HG03060 (cell line): ENCODE measurements around the gene SDK1.

Source experiments
- ATAC-seq: cut with Tn5 transposase; IDR thresholded peaks from one replicate; pipeline ENCODE4 v1.9.1; 2021; ENCODE audit warnings: low read depth, moderate number of reproducible peaks; ENCODE audit not compliant: unreplicated experiment

The SDK1 gene

DNA sequence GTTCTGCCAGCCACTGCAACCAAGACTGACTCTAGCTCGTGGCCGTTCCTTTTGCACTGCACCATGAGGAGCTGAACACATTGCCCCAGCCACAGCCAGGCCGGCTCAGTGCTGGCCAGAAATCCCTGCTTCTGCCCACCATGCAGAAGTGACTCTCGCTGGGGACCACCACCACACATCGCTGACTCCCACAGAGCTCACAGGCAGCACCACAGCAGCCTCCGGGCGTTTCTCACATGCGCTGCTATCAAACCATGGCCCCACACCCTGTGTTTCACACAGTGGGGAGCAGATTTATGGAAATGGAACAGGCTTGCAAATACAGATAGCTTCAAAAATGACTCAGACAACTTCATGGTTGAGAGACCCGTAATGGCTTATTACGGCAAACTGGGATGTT is 15.4 kb upstream of the SDK1 start:
- no peak for ATAC-seq

DNA sequence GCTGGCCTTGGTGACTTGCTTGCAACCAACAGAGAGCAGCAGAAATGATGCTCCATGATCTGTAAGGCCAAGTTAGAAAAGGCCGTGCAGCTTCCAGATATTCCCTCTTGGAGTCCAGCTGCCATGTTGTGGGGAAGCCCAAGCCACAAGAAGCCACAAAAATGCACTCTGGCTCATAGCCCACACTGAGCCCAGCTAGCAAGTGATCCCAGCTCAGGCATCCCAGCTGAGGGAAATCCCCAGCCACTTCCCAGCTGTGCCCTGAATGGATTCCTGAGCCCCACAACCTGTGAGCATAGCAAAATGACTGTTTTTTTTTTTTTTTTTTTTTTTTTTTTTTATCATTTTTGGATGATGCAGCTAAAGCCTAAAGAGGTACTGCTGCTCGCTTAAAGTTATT is 11.1 kb upstream of the SDK1 start:
- no peak for ATAC-seq

DNA sequence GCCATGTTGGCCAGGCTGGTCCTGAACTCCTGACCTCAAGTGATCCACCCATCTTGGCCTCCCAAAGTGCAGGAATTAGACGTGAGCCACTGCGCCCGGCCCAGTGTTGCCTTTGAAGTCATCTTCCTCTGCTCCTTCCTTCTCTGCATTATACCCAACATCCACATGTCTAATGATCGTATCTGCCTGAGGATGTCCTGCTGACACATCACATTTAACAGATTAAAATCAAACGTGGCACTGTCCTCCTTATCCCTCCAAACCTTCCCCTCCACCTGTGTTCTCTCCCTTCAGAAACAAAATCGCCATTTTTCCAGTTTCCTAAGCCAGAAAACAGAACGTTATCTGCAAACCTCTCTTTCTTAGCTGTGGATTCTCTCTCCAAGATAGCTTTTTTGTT is 8.4 kb upstream of the SDK1 start:
- ATAC-seq = no peak

DNA sequence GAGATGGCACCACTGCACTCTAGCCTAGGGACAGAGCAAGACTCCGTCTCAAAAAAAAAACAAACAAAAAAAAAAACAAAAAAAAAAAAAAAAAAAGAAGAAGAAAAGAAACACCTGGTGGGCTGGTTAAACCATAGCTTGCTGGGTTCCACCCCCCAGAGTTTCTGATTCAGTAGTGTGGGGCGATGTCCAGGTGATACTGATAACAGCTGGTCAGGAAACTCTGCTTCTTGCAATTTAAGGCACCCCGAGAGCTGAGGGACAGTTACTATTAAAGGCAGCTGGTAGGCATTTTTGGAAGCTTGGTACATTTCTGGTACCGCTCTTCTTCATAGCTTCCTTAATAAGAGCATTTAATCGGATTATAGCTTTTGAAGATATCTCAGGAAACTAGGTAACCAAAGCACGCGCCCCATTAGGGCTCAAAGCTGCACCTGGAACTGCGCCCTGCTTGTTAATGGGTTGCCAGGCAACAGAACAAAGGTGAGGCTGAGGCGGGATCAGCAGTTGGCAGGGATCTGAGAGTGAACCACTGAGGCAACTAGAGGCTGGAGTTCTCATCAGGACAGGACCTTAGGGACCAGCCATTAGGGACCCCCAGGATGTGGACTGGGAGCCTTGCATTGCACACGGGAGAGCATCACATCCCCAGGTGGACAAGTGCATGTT is 6.5 kb upstream of the SDK1 start:
- ATAC-seq = no peak

DNA sequence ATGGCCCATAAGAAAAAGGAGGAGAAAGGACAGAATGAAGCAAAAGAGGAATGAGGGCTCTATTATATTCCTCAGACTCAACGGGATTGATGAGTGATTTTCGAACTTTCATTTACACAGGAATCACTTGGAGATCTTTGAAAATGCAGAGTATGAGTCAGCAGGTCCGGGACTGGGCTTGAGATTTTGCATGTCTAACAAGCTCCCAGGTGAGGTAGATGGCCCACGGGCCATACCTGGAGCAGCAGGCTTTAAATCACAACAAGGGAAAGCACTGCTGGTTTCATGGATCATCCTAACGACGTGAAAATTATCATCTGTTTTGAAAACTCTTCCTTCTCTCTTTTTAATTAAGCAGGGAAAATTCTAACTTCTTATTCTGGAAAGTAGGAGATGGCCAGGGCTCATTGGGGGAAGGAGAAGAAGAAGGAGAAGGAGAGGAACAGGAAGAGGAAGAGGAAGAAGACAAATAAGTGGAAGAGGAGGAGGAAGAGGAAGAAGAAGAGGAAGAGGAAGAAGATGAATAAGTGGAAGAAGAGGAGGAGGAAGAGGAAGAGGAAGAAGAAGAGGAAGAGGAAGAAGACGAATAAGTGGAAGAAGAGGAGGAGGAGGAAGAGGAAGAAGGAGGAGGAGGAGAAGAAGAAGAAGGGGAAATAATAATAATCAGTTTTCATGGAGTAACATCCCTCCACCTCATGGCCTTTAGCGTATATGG is 3.8 kb upstream of the SDK1 start:
- no peak for ATAC-seq

DNA sequence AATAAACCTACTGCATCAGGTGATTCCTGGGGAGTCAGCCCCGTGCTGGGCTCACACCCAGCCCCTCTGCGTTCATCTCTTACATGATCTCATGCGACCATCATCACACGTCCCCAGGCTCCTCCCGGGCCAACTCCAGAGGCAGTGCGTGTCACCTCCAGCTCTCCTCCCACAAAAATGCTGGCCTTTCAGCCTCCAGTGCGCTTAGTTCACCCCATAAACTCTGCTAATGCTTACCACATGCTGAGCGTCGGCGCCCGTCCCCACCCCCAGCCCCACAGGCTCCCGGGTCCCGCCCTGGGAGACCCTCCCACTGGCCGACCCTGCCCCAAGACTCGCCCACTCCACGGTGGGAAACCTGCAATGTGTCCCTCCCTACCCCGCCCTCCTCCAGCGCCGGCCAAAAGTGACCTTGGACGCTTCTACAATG is 816 bp upstream of the SDK1 start:
- no peak for ATAC-seq

DNA sequence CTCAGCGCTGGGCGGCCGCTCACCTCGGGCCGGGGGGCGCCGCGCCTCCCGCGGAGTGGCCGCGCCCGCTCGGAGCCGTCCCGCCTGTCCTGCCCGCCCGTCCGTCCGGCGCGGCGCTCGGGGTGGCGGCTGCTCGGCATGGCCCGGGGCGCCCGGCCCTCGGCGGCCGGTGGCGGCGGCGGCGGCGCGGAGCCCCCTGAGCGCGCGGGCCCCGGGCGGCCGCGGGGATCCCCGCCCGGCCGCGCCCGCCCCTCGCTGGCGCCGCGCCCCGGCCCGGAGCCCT is 338 bp downstream of the SDK1 start:
- no peak for ATAC-seq

DNA sequence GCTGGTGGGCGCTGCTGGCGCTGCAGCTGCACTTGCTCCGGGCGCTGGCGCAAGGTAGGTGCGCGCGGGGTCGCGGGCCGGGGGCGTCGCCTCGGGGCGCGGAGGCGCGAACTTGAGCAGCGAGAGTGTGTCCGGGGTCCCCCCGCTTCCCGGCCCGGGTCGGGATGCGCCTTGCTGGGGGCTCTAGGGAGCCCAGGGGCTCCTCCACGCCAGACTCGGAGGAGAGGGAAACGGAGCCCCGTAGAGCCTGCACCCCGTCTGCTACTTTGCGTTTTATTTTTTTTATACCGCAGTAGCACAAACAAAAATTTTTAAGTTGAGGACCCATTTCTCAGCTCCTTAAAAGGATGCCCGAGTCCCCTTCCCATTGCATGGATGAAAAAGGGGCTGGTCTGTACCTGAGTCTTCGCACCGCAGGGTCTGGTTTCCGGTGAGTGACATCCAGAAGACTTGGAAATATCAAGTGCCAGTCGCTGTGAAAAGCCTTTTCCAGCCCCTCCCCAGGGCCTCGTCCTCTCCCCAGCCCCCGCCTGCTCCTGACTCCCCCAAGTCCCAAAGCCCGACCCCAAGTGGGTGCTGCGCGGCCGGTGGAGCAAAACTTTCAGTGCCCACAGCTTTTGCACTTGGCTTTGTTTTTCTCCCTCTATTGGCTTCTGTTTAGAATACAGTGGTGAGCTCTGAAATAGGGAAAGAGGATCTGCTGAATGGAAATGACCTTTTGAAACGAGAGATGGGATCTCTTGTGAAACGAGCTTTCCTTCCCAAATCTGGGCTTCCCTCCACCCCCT is 973 bp downstream of the SDK1 start:
- no peak for ATAC-seq

DNA sequence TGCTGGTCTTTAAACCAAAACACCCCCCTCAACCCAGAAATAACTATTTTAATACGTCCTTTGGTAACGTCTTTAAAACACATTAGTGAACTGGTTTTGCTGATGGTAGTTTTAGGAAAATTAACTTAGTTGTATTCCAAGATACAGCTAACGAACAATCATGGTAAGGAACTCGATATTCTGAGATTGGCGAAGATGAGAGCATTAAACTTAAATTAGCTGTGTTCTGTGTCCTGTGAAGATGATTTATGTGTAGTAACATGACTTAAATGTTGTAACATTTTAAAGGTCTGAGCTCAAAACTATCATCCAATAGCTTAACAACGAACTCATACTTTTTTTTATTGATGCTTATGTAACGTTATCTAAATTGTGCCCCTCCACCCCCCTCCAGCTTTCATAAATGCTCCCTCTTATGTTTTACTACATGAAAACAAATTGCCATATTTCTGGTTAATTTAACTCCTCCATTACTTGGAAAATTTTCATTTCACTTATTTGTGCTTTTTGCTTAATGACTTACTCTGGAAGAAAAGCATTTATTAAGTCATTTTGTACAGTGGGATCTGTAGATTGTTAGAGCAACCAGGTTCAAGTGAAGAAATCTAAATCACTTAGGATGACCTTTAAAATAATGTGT is 1.7 kb downstream of the SDK1 start:
- no peak for ATAC-seq

DNA sequence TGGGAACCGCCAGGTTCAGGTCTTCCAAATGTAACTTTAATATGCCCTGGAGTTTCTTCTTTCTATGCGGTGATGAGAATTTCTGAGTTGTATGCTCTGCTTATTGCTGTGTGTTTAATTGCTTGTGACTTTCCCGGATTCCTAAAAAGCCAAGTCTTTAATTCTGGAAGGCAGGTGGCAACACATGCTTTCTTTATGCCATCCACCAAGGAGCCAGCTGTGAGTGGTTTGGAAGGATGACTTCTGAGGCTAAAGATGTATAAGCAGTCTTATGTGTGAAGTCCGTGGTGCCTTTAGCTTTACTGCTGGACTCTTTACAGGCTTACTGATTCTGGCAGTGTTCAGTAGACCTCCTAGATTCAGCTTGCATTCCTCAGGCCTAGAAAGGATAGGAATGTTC is 3.1 kb downstream of the SDK1 start:
- ATAC-seq = no peak

DNA sequence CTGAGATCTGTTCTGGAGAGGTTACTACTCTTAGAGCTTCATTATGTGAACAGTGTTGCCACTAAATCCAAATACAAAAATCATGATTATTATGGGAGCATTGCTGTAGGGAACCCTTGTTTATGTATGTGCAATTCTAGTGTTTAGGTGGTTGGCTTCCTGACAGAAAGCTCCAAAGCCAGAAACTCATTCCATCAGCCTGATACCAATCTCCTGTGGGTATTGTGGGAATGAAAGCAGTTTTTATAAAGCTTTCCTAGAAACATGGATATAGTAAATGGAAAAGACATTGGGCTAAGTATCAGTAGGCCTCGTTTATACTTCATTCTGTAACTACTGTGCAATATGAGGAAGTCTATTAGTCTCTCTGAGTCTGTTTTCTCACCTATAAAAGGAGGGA is 6.4 kb downstream of the SDK1 start:
- no peak for ATAC-seq

DNA sequence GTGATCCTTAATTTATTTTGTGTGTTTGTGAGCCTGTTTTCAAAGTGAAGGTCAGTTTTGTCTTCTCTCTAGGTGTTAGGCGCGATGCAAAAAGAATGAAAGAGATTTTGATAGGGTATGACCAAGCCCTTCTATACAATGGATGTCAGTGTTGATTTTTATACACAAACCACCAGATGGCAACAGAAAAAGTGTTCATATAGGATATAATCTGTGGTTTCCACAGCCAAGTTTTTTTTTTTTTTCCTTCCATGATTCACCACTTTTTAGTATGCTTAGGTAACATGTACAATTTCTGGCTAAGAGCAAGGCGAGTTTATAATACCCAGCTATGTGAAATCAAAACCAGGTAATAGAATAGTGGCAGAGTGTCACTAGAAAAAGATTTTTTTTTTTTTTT is 8.1 kb downstream of the SDK1 start:
- no peak for ATAC-seq

DNA sequence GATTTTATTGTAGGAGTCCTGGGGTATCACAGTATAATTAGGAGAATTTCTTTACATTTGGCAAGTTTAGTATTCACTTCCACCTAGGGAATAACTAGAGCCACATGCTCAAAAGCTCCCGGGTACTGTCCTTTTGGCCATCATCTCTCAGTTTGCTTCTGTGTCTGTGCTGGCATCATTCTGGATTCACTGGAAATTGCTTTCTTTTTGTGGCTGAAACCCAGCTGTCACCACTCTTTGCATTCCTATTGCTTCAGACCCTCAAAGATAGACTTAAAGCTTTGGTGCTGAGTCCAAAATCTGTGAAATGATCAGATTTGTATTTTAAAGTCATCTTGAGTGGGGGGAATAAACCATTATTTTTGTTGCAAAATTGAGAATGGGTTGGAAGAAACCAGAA is 8.9 kb downstream of the SDK1 start:
- no peak for ATAC-seq

DNA sequence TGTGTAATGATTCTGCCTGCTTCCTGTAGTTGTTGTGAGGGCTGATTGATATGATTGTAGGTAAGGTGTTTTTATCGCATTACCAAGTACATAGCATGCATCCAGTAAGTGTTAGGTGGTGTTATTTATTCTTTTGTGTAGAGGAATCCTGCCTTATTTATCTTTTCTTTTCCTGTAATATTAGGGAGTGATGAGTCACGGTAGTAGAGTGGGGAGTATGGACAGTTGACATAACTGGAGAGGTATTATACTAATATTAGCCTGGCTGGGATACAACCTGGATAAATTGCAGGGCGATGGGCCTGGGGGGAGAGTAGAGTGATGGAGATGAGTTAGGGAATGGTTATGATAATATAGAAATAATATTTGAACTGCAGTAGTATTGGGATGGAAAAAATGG is 9.8 kb downstream of the SDK1 start:
- no peak for ATAC-seq

DNA sequence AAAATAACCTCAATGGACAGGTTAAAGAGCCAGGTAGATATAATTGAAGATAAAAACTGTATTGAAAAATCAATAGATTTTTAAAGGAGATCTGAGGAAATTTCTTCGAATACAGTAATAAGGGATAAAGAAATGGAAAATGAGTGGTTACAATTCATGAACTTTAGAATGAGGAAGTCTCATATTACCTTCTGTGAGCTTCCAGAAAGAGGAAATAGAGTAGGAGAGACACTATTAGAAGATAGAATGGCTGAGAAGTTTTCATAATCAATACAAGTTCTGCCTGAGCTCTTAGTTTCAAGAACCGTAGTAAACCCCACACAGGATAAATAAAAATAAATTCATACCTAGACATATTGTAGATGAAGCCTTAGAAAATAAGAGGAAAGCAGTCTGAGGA is 11.5 kb downstream of the SDK1 start:
- no peak for ATAC-seq

DNA sequence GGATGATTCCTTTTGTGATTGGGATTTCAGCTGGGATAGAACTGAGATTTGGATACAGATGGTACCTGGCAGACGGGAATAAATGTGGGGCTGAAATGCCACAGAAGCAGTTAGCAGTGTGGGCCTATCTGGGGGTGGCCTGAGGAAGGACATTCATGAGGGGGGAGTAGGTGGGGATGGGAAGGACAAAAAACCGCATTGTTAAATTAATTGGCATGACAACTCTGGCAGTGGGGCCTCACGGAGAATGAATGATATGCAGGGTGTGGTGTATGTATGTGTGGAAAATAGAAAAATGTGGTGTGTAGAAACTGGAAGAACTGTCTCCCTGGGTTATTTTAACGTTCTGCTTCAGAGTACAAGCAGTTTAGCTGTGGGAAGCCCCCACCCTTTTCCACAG is 17.8 kb downstream of the SDK1 start:
- ATAC-seq = no peak

DNA sequence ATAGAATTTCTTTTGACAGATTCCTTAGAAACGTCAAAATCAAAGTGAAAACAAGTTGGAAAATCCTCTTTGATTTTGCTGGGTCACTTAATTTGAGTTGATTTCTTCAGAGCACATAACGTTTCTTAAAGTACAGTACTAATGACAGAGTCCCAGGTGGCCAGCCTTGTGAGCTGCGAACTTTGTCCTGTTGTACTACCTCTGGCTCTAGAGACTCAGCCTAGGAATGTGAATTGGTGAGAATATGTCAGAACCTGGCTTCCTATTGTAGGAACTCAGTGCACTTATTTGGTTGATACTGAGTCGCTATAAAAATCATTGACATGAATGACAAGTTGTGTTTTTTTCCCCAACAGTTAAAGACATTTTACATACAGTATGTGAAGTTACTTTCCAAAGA is 20.2 kb downstream of the SDK1 start:
- ATAC-seq = no peak

DNA sequence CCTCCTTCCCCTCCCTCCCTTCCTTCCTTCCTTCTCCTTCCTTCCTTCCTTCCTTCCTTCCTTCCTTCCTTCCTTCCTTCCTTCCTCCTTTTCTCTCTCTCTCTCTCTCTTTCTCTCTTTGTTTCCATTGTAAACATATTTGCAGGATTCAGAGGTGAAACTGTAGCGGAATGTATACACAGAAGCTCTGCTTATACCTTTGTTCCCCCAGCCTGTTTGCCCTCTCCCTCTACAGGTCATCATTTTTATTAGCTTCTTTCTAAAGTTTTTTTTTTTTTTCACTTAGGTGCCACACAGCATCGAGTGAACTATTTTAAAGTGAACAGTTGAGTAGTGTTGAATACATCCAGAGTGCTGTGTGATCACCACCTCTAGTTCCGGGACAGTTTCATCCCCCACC is 20.7 kb downstream of the SDK1 start:
- no peak for ATAC-seq

DNA sequence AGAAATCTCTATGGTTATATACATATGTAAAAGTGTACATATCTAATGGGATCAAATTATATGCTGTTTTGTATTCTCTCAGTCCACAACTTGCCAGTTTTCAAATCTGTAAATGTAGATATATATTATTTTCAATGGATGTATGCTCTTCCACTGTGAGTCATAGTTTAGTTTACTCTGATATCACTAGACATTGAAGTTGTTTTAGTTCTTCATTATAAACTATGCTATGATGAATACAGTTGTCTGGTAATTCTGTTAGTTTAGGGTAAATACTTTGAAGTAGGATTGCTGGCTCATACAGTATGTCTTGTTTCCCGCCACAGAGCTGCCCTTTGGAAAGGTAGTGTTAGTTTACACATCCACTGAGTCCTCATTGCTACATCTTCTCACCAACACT is 25.2 kb downstream of the SDK1 start:
- no peak for ATAC-seq

DNA sequence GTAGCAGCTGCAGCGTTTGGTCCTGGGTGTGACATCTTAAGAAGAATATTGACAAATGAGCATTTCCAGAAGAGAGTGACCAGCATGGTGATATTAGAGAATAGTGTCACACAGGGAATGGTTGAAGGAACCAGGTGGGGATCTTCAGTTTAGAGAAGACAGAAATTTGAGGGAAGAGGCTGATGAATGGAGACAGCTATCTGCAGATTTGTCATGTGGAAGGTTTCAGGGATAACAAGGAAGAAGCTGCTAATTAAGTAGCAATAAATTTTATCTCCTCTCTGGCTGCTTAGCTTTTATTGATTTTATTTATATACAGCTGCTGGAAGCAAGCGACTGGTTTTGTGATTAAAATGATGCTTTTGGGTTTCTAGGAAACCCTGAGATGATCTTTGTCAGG is 26.0 kb downstream of the SDK1 start:
- ATAC-seq = no peak

DNA sequence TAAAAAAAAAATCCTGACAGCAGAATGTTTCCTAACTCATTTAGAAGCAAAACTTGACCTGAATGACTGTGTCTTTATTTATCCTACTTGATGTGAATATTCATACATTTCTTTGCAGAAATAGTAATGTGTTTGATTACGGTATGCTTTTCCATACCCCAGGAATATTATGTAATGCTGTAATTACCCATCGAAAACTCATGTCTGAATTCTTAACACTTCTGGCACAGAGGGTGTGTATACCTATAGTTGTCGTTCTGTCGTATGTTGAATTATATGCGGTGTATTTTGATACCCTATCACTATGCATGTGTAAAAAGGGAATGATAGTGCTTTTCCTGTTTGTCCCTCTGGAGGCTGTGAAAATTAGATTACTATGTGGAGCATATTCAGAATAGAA is 26.6 kb downstream of the SDK1 start:
- no peak for ATAC-seq

DNA sequence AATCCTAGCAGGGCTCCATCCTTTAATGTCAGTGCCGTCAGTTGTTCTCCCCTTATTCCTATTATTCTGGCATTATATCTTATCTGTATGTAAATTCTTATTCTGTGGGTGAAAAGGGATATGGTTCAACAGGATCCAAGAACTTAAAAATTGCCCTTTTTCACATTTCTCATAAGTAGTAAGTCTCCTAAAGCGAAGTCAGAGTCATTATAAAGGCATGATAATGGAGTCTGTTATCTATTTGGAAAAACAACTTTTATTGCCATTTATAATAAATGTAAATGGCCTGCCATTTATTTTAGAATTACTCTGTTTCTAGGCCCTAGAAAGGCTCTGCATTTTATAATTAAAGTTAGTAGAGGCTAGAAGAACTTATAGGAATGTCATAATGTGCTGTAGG is 31.3 kb downstream of the SDK1 start:
- no peak for ATAC-seq
